Breast epithelium (tissue), 4 donors: ENCODE measurements around the gene AHCYL1. TPM values are rescaled to one million over a fixed set of nuclear protein-coding genes. Genes with fewer than 3 reads are reported as not detected.

Experiments used
- DNase-seq, 2 donors: peaks; one replicate each; pipeline ENCODE4 v3.0.0-alpha.2; 2019; ENCODE audit warnings: low spot score in 2 of 2
- H3K27ac ChIP-seq, 2 donors: fragments of 200-600 bp; sonication (generic) in 1 of 2; one replicate each; pipeline ENCODE4 v1.5.1; 2016 to 2019; ENCODE audit warnings: mild to moderate bottlenecking in 1 of 2
- H3K27me3 ChIP-seq, 2 donors: fragments of 200-600 bp; sonication (generic) in 1 of 2; one replicate each; pipeline versions ENCODE4 v1.5.1 to v1.6.0; 2017 to 2019; ENCODE audit warnings: control low read depth in 1 of 2, mild to moderate bottlenecking in 1 of 2
- H3K36me3 ChIP-seq: fragments of 200-600 bp; one replicate; pipeline ENCODE4 v1.5.1; 2019
- H3K4me1 ChIP-seq, 2 donors: fragments of 200-600 bp; sonication (generic); one replicate each; pipeline ENCODE4 v1.5.1; 2016 to 2019; ENCODE audit warnings: control low read depth in 1 of 2
- H3K4me3 ChIP-seq, 3 donors: fragments of 200-600 bp; sonication (generic); 1 replicate in 2 of 3; 2 replicates in 1 of 3; pipeline ENCODE4 v1.5.1; 2016 to 2019; ENCODE audit warnings: mild to moderate bottlenecking in 3 of 3, moderate library complexity in 2 of 3
- H3K9me3 ChIP-seq, 2 donors: fragments of 200-600 bp; sonication (generic) in 1 of 2; one replicate each; pipeline ENCODE4 v1.5.1; 2016 to 2019; ENCODE audit warnings: control low read depth in 1 of 2
- CTCF ChIP-seq, 3 donors: fragments of 450-650 bp; IDR thresholded peaks; one replicate each; pipeline ENCODE4 v1.5.1; 2016 to 2017; ENCODE audit warnings: antibody characterized with exemption in 3 of 3, mild to moderate bottlenecking in 3 of 3, moderate library complexity in 3 of 3
- POLR2A ChIP-seq: fragments of 450-650 bp; IDR thresholded peaks from one replicate; pipeline ENCODE4 v1.6.1; 2016; ENCODE audit warnings: antibody characterized with exemption, mild to moderate bottlenecking, moderate library complexity
- POLR2AphosphoS5 ChIP-seq, 3 donors: sonication (generic); formaldehyde crosslinking; IDR thresholded peaks; one replicate each; pipeline ENCODE4 v1.6.1; 2017; ENCODE audit warnings: antibody characterized with exemption in 3 of 3
- intact Hi-C: fragments of 100-400 bp; cut with DNase I; formaldehyde crosslinking; loops from one replicate; pipeline ENCODE4 v1.15.1; 2023; ENCODE audit warnings: low total_unique reads
- total RNA-seq, 3 donors: library from RNA; depleted of rRNA; stranded (reverse); fragments of >200 nt; gene quantifications; one replicate each; pipeline ENCODE4 v1.1.0, GENCODE V29; 2016

AHCYL1 gene
- total RNA-seq, 3 donors from 2014 or later, result 67.7 to 75.1 (median 73.8) TPM

GRCh38 chr1:110051262-110051648 is 66.7 kb downstream of the AHCYL1 start:
- peaks cover 7% of the 10 kb centered on the region for H3K36me3 ChIP-seq
- no peak for TF ChIP-seq POLR2A
- TF ChIP-seq POLR2AphosphoS5 (IDR thresholded peaks at IDR 0.05), result no peak
- TF ChIP-seq CTCF (IDR thresholded peaks at IDR 0.05), result no peak

GRCh38 chr1:110053552-110054428 is 69.2 kb downstream of the AHCYL1 start:
- intact Hi-C loops, result loop anchor here (10.0 kb wide), 1 partner anchor 51 kb away; no protein-coding TSS in a partner anchor
- no peak overlapping the region for H3K27ac ChIP-seq
- H3K27me3 ChIP-seq, result no peaks in the 10 kb centered on the region
- peaks cover 7% of the 10 kb centered on the region for H3K36me3 ChIP-seq
- no peak overlapping the region for H3K4me3 ChIP-seq
- peaks cover 0 to 13% of the 10 kb centered on the region in 2 donors for H3K4me1 ChIP-seq
- H3K9me3 ChIP-seq, result no peaks in the 10 kb centered on the region
- DNase-seq, result peak; percentile 43 to 76
- TF ChIP-seq CTCF (IDR thresholded peaks at IDR 0.05) (peak; percentile 78 to 86 (median 81)), POLR2A (no peak)

More at GRCh38 chr1:110051262-110051648, 66.7 kb downstream of the AHCYL1 start:
- intact Hi-C loops, result loop anchor here (10.0 kb wide), 1 partner anchor 54 kb away; no protein-coding TSS in a partner anchor
- H3K9me3 ChIP-seq, result no peaks in the 10 kb centered on the region
- H3K27ac ChIP-seq, result no peak overlapping the region
- no peaks in the 10 kb centered on the region for H3K27me3 ChIP-seq
- no peak for DNase-seq
- peaks cover 0 to 11% of the 10 kb centered on the region in 2 donors for H3K4me1 ChIP-seq
- no peak overlapping the region for H3K4me3 ChIP-seq

- intact Hi-C loops, result loop anchor here (10.0 kb wide), 1 partner anchor 49 kb away; no protein-coding TSS in a partner anchor
Observed at GRCh38 chr1:110055493-110056284, 71.1 kb downstream of the AHCYL1 start.

GRCh38 chr1:110056285-110056683 is 71.7 kb downstream of the AHCYL1 start:
- Histone ChIP-seq H3K9me3 (no peaks in the 10 kb centered on the region), H3K27ac (no peak overlapping the region), H3K27me3 (no peaks in the 10 kb centered on the region), H3K4me3 (no peak overlapping the region), H3K36me3 (peaks cover 7% of the 10 kb centered on the region), H3K4me1 (peaks cover 0 to 12% of the 10 kb centered on the region in 2 donors)
- DNase-seq, result no peak
- TF ChIP-seq POLR2AphosphoS5 (IDR thresholded peaks at IDR 0.05) (no peak), POLR2A (no peak), CTCF (IDR thresholded peaks at IDR 0.05) (no peak)
- intact Hi-C loops, result loop anchor here (10.0 kb wide), 1 partner anchor 49 kb away; no protein-coding TSS in a partner anchor

More at GRCh38 chr1:110055493-110056284, 71.1 kb downstream of the AHCYL1 start:
- no peak for TF ChIP-seq POLR2AphosphoS5 (IDR thresholded peaks at IDR 0.05)
- TF ChIP-seq CTCF (IDR thresholded peaks at IDR 0.05), result no peak
- no peak for TF ChIP-seq POLR2A
- Histone ChIP-seq H3K36me3 (peaks cover 7% of the 10 kb centered on the region), H3K4me3 (no peak overlapping the region), H3K27ac (no peak overlapping the region), H3K9me3 (no peaks in the 10 kb centered on the region), H3K4me1 (peaks cover 0 to 12% of the 10 kb centered on the region in 2 donors), H3K27me3 (no peaks in the 10 kb centered on the region)
- DNase-seq, result no peak
